Measurements from ENCODE around the gene ST6GALNAC2. TPM values are rescaled to one million over a fixed set of nuclear protein-coding genes. Genes with fewer than 3 reads are reported as not detected.

Gene ST6GALNAC2
- total RNA-seq, 4 donors from 2014 or later: 1.4 to 4.4 (median 1.6) TPM; not detected in 1

- H3K36me3 ChIP-seq: no peaks in the 10 kb centered on the region
- no peaks in the 10 kb centered on the region for H3K27me3 ChIP-seq
- no peak for DNase-seq
- no peak overlapping the region for H3K27ac ChIP-seq
- intact Hi-C loops (cut with DNase I; ENCODE audit: low total_unique reads) (no loop called here), in situ Hi-C loops (cut with MboI; ENCODE audit: low pct_ligation_motif_present in 1 of 4, low pct_unique_long_range_greater_than_20kb in 1 of 4, low sequenced_read_pairs in 3 of 4) (no loop called here)
- H3K4me3 ChIP-seq: no peak overlapping the region
- H3K9me3 ChIP-seq: no peaks in the 10 kb centered on the region
- no peak for TF ChIP-seq POLR2AphosphoS5 (IDR thresholded peaks at IDR 0.05)
- TF ChIP-seq EP300 (IDR thresholded peaks at IDR 0.05; ENCODE audit: low read depth): no peak
- no peak for TF ChIP-seq POLR2A (IDR thresholded peaks at IDR 0.05)
- no peak for TF ChIP-seq CTCF (IDR thresholded peaks at IDR 0.05)
- WGBS, 2 donors (ENCODE audit: low coverage in 1 of 2): 73 to 79% methylated on average over 2 to 6 of the region's 6 CpGs
- H3K4me1 ChIP-seq: peaks cover 12 to 27% (median 20%) of the 10 kb centered on the region in 4 donors
Measured at GRCh38 chr17:76554131-76554530, 31.5 kb downstream of the ST6GALNAC2 start.

GRCh38 chr17:76553178-76553908 lies 32.3 kb downstream of the ST6GALNAC2 start:
- Histone ChIP-seq H3K36me3 (no peaks in the 10 kb centered on the region), H3K27me3 (no peaks in the 10 kb centered on the region), H3K4me3 (no peak overlapping the region), H3K27ac (no peak overlapping the region), H3K4me1 (peaks cover 5 to 19% (median 12%) of the 10 kb centered on the region in 4 donors), H3K9me3 (no peaks in the 10 kb centered on the region)
- intact Hi-C loops (cut with DNase I; ENCODE audit: low total_unique reads): no loop called here
- in situ Hi-C loops (cut with MboI; ENCODE audit: low pct_ligation_motif_present in 1 of 4, low pct_unique_long_range_greater_than_20kb in 1 of 4, low sequenced_read_pairs in 3 of 4): no loop called here
- TF ChIP-seq POLR2AphosphoS5 (IDR thresholded peaks at IDR 0.05) (no peak), EP300 (IDR thresholded peaks at IDR 0.05; ENCODE audit: low read depth) (no peak), POLR2A (IDR thresholded peaks at IDR 0.05) (no peak), CTCF (IDR thresholded peaks at IDR 0.05) (no peak)
- DNase-seq: no peak
- 81 to 85% methylated on average over 5 to 8 of the region's 8 CpGs for WGBS, 2 donors (ENCODE audit: low coverage in 1 of 2)

GRCh38 chr17:76551685-76552084 lies 34.0 kb downstream of the ST6GALNAC2 start:
- 80 to 83% methylated on average over 2 to 4 of the region's 4 CpGs for WGBS, 2 donors (ENCODE audit: low coverage in 1 of 2)
- no peak overlapping the region for H3K4me3 ChIP-seq
- H3K36me3 ChIP-seq: no peaks in the 10 kb centered on the region
- no peaks in the 10 kb centered on the region for H3K9me3 ChIP-seq
- intact Hi-C loops (cut with DNase I; ENCODE audit: low total_unique reads) (no loop called here), in situ Hi-C loops (cut with MboI; ENCODE audit: low pct_ligation_motif_present in 1 of 4, low pct_unique_long_range_greater_than_20kb in 1 of 4, low sequenced_read_pairs in 3 of 4) (no loop called here)
- no peak for DNase-seq
- no peaks in the 10 kb centered on the region for H3K27me3 ChIP-seq
- H3K27ac ChIP-seq: no peak overlapping the region
- TF ChIP-seq CTCF (IDR thresholded peaks at IDR 0.05) (no peak), POLR2AphosphoS5 (IDR thresholded peaks at IDR 0.05) (no peak), POLR2A (IDR thresholded peaks at IDR 0.05) (no peak), EP300 (IDR thresholded peaks at IDR 0.05; ENCODE audit: low read depth) (no peak)
- peaks cover 9 to 17% (median 12%) of the 10 kb centered on the region in 4 donors for H3K4me1 ChIP-seq

- WGBS, 2 donors (ENCODE audit: low coverage in 1 of 2): 39 to 50% methylated on average over 13 to 15 of the region's 15 CpGs
Measured at GRCh38 chr17:76550712-76551615, 34.7 kb downstream of the ST6GALNAC2 start.

More at GRCh38 chr17:76550712-76551615, 34.7 kb downstream of the ST6GALNAC2 start:
- in situ Hi-C loops (cut with MboI; ENCODE audit: low pct_ligation_motif_present in 1 of 4, low pct_unique_long_range_greater_than_20kb in 1 of 4, low sequenced_read_pairs in 3 of 4): no loop called here
- Histone ChIP-seq H3K4me1 (peaks cover 7 to 14% (median 11%) of the 10 kb centered on the region in 4 donors), H3K36me3 (no peaks in the 10 kb centered on the region), H3K27me3 (no peaks in the 10 kb centered on the region), H3K9me3 (no peaks in the 10 kb centered on the region), H3K27ac (no peak overlapping the region), H3K4me3 (no peak overlapping the region)
- DNase-seq: no peak
- intact Hi-C loops (cut with DNase I; ENCODE audit: low total_unique reads): no loop called here
- TF ChIP-seq EP300 (IDR thresholded peaks at IDR 0.05; ENCODE audit: low read depth) (no peak), POLR2AphosphoS5 (IDR thresholded peaks at IDR 0.05) (no peak), POLR2A (IDR thresholded peaks at IDR 0.05) (no peak), CTCF (IDR thresholded peaks at IDR 0.05) (no peak)
